A673 (cell line): Measurements from ENCODE around the gene CD244.

Experiments used
- CTCF ChIP-seq: fragments of 300-800, 200-600 bp; sonication (generic); conservative IDR thresholded peaks from 2 replicates; pipeline ENCODE4 v1.5.1; 2017; ENCODE audit warnings: low read depth, mild to moderate bottlenecking, antibody characterized with exemption, low read length, moderate library complexity, mixed read lengths
- EZH2 ChIP-seq: fragments of 200-600 bp; sonication (generic); IDR thresholded peaks from 2 replicates; pipeline ENCODE4 v1.6.1; 2017; ENCODE audit warnings: borderline replicate concordance, low read depth, mild to moderate bottlenecking, mixed read lengths, antibody characterized with exemption, low read length; ENCODE audit not compliant: poor library complexity, severe bottlenecking

GRCh38 chr1:160901768-160902167 lies 39.1 kb upstream of the CD244 start:
- no peak for TF ChIP-seq CTCF
- TF ChIP-seq EZH2, result no peak
